Karpas-422 (cell line): ENCODE results near the gene PPIL1. TPM values are rescaled to one million over a fixed set of nuclear protein-coding genes. Genes with fewer than 3 reads are reported as not detected.
"Not testable (repeated sequence)": the region's sequence is repeated elsewhere in the genome, so short reads cannot be mapped to it uniquely, and the experiment has no call there.

Experiments
- DNase-seq: peaks from one replicate; pipeline ENCODE4 v3.0.0-alpha.2; 2015
- H2AFZ ChIP-seq: fragments of 200-600 bp; sonication (generic); 2 replicates; pipeline ENCODE4 v1.6.1; 2014; ENCODE audit warnings: antibody characterized with exemption, low read length, mixed read lengths
- H3K27ac ChIP-seq: fragments of 200-600 bp; sonication (generic); 2 replicates; pipeline ENCODE4 v1.5.1; 2014; ENCODE audit warnings: mild to moderate bottlenecking, low read length, moderate library complexity
- H3K27me3 ChIP-seq: fragments of 200-600 bp; sonication (generic); 2 replicates; pipeline ENCODE4 v1.6.1; 2014; ENCODE audit warnings: low read length, mixed read lengths
- H3K36me3 ChIP-seq: fragments of 200-600 bp; sonication (generic); 2 replicates; pipeline ENCODE4 v1.6.1; 2014; ENCODE audit warnings: low read length, mixed read lengths; ENCODE audit not compliant: insufficient read depth
- H3K4me1 ChIP-seq: fragments of 200-600 bp; sonication (generic); 2 replicates; pipeline ENCODE4 v1.6.1; 2014; ENCODE audit warnings: mild to moderate bottlenecking, low read length, mixed read lengths
- H3K4me2 ChIP-seq: fragments of 200-600 bp; sonication (generic); 2 replicates; pipeline ENCODE4 v1.6.1; 2014; ENCODE audit warnings: low read length, low read depth, mild to moderate bottlenecking; ENCODE audit not compliant: poor library complexity, severe bottlenecking
- H3K4me3 ChIP-seq: fragments of 200-600 bp; sonication (generic); 2 replicates; pipeline ENCODE4 v1.5.1; 2014; ENCODE audit warnings: mild to moderate bottlenecking, antibody characterized with exemption, low read length, mixed read lengths
- H3K79me2 ChIP-seq: fragments of 200-600 bp; sonication (generic); 2 replicates; pipeline ENCODE4 v1.6.1; 2014; ENCODE audit warnings: mild to moderate bottlenecking, low read length, mixed read lengths
- H3K9ac ChIP-seq: fragments of 200-600 bp; sonication (generic); 2 replicates; pipeline ENCODE4 v1.6.0; 2014; ENCODE audit warnings: low read length
- H3K9me2 ChIP-seq: fragments of 200-600 bp; sonication (generic), shearing (Covaris generic); replicated peaks from 2 replicates; pipeline ENCODE4 v1.6.0; 2014; ENCODE audit warnings: mild to moderate bottlenecking, low read length, moderate library complexity; ENCODE audit not compliant: insufficient read depth
- H3K9me3 ChIP-seq: fragments of 300-700, 200-600 bp; sonication (generic); 2 replicates; pipeline ENCODE4 v1.6.1; 2014; ENCODE audit warnings: low read length, mixed read lengths
- H4K20me1 ChIP-seq: fragments of 200-600 bp; sonication (generic); 2 replicates; pipeline ENCODE4 v1.6.1; 2014; ENCODE audit warnings: mild to moderate bottlenecking, antibody characterized with exemption, low read length, low read depth; ENCODE audit not compliant: insufficient read depth
- total RNA-seq: library from RNA; depleted of rRNA; stranded (reverse); fragments of >200 nt; shearing (Covaris generic); gene quantifications from 2 replicates; pipeline ENCODE4 v1.2.3, GENCODE V29; 2014; ENCODE audit warnings: low replicate concordance

Gene PPIL1
- total RNA-seq, 1 experiment from 2014 or later = 37.3 TPM

- Histone ChIP-seq H3K4me2 (no peak overlapping the region), H2AFZ (no peak overlapping the region), H4K20me1 (no peaks in the 10 kb centered on the region), H3K4me1 (no peaks in the 10 kb centered on the region), H3K4me3 (no peak overlapping the region), H3K36me3 (no peaks in the 10 kb centered on the region), H3K27ac (no peak overlapping the region), H3K9ac (no peak overlapping the region), H3K27me3 (no peaks in the 10 kb centered on the region), H3K9me3 (no peaks in the 10 kb centered on the region), H3K9me2 (no peaks in the 10 kb centered on the region), H3K79me2 (no peaks in the 10 kb centered on the region)
- DNase-seq = no peak
Observed at GRCh38 chr6:36814249-36814648, 60.4 kb downstream of the PPIL1 start.

- no peaks in the 10 kb centered on the region for H3K36me3 ChIP-seq
- H4K20me1 ChIP-seq = no peaks in the 10 kb centered on the region
- no peak overlapping the region for H3K4me3 ChIP-seq
- no peak overlapping the region for H3K9ac ChIP-seq
- no peak for DNase-seq
- no peaks in the 10 kb centered on the region for H3K9me2 ChIP-seq
- H3K9me3 ChIP-seq = no peaks in the 10 kb centered on the region
- H3K4me2 ChIP-seq = no peak overlapping the region
- H3K27ac ChIP-seq = no peak overlapping the region
- H3K4me1 ChIP-seq = no peaks in the 10 kb centered on the region
- H2AFZ ChIP-seq = no peak overlapping the region
- H3K79me2 ChIP-seq = no peaks in the 10 kb centered on the region
- no peaks in the 10 kb centered on the region for H3K27me3 ChIP-seq
Observed at GRCh38 chr6:36813526-36813925, 61.1 kb downstream of the PPIL1 start.

- H3K4me1 ChIP-seq, DNase-seq, H3K27ac ChIP-seq, H3K36me3 ChIP-seq, H4K20me1 ChIP-seq, H3K4me3 ChIP-seq, H3K4me2 ChIP-seq, H3K9ac ChIP-seq, H3K79me2 ChIP-seq, H2AFZ ChIP-seq, H3K9me3 ChIP-seq, H3K9me2 ChIP-seq, H3K27me3 ChIP-seq: not testable (repeated sequence)
Observed at GRCh38 chr6:36813047-36813446, 61.6 kb downstream of the PPIL1 start.

GRCh38 chr6:36809941-36810803 is 64.4 kb downstream of the PPIL1 start:
- no peaks in the 10 kb centered on the region for H3K9me3 ChIP-seq
- no peaks in the 10 kb centered on the region for H3K36me3 ChIP-seq
- H3K9ac ChIP-seq = no peak overlapping the region
- H3K9me2 ChIP-seq = no peaks in the 10 kb centered on the region
- no peaks in the 10 kb centered on the region for H3K4me1 ChIP-seq
- H4K20me1 ChIP-seq = no peaks in the 10 kb centered on the region
- H3K27me3 ChIP-seq = no peaks in the 10 kb centered on the region
- H3K79me2 ChIP-seq = no peaks in the 10 kb centered on the region
- DNase-seq = no peak
- H3K4me2 ChIP-seq = no peak overlapping the region
- H2AFZ ChIP-seq = no peak overlapping the region
- no peak overlapping the region for H3K27ac ChIP-seq
- no peak overlapping the region for H3K4me3 ChIP-seq

- Histone ChIP-seq H3K9me2 (no peaks in the 10 kb centered on the region), H3K4me2 (no peak overlapping the region), H4K20me1 (no peaks in the 10 kb centered on the region), H3K4me3 (no peak overlapping the region), H2AFZ (no peak overlapping the region), H3K27me3 (no peaks in the 10 kb centered on the region), H3K4me1 (no peaks in the 10 kb centered on the region), H3K27ac (no peak overlapping the region), H3K79me2 (no peaks in the 10 kb centered on the region), H3K9me3 (no peaks in the 10 kb centered on the region), H3K36me3 (no peaks in the 10 kb centered on the region), H3K9ac (no peak overlapping the region)
- DNase-seq = no peak
Observed at GRCh38 chr6:36809156-36809555, 65.4 kb downstream of the PPIL1 start.

- H3K9ac ChIP-seq = no peak overlapping the region
- H3K27ac ChIP-seq = no peak overlapping the region
- no peaks in the 10 kb centered on the region for H4K20me1 ChIP-seq
- no peaks in the 10 kb centered on the region for H3K36me3 ChIP-seq
- H3K9me2 ChIP-seq = no peaks in the 10 kb centered on the region
- DNase-seq = no peak
- no peak overlapping the region for H3K4me3 ChIP-seq
- H3K27me3 ChIP-seq = no peaks in the 10 kb centered on the region
- H3K4me2 ChIP-seq = no peak overlapping the region
- no peak overlapping the region for H2AFZ ChIP-seq
- no peaks in the 10 kb centered on the region for H3K4me1 ChIP-seq
- no peaks in the 10 kb centered on the region for H3K9me3 ChIP-seq
- no peaks in the 10 kb centered on the region for H3K79me2 ChIP-seq
Observed at GRCh38 chr6:36808634-36809033, 66.0 kb downstream of the PPIL1 start.

GRCh38 chr6:36807750-36808149 is 66.9 kb downstream of the PPIL1 start:
- no peaks in the 10 kb centered on the region for H3K4me1 ChIP-seq
- DNase-seq = no peak
- H2AFZ ChIP-seq = no peak overlapping the region
- H3K27me3 ChIP-seq = no peaks in the 10 kb centered on the region
- H3K27ac ChIP-seq = no peak overlapping the region
- H3K4me3 ChIP-seq = no peak overlapping the region
- no peaks in the 10 kb centered on the region for H3K9me2 ChIP-seq
- H3K9ac ChIP-seq = no peak overlapping the region
- no peaks in the 10 kb centered on the region for H3K36me3 ChIP-seq
- no peak overlapping the region for H3K4me2 ChIP-seq
- no peaks in the 10 kb centered on the region for H3K79me2 ChIP-seq
- no peaks in the 10 kb centered on the region for H4K20me1 ChIP-seq
- H3K9me3 ChIP-seq = no peaks in the 10 kb centered on the region

GRCh38 chr6:36807143-36807542 is 67.5 kb downstream of the PPIL1 start:
- Histone ChIP-seq H3K9me2 (no peaks in the 10 kb centered on the region), H3K4me2 (no peak overlapping the region), H3K9ac (no peak overlapping the region), H3K36me3 (no peaks in the 10 kb centered on the region), H3K4me3 (no peak overlapping the region), H4K20me1 (no peaks in the 10 kb centered on the region), H3K27me3 (no peaks in the 10 kb centered on the region), H3K27ac (no peak overlapping the region), H3K4me1 (no peaks in the 10 kb centered on the region), H3K79me2 (no peaks in the 10 kb centered on the region), H2AFZ (no peak overlapping the region), H3K9me3 (no peaks in the 10 kb centered on the region)
- no peak for DNase-seq
